SK-N-SH treated with all-trans-retinoic acid at 6 μM for 48 hours (cell line): ENCODE measurements around the gene FARP1.

Source experiments
- ATAC-seq: fragments of 200-7000 bp; cut with Tn5 transposase; 3 replicates; pipeline ENCODE4 v1.9.1; 2020; ENCODE audit warnings: mild to moderate bottlenecking, moderate library complexity
- ARNTL ChIP-seq: fragments of 450-650 bp; formaldehyde crosslinking; IDR thresholded peaks from 2 replicates; pipeline ENCODE4 v1.5.0; 2020; ENCODE audit warnings: low read depth, mild to moderate bottlenecking, moderate library complexity, borderline replicate concordance
- CREB5 ChIP-seq: fragments of 250-450 bp; sonication (Bioruptor Pico); IDR thresholded peaks from 2 replicates; pipeline ENCODE4 v1.5.1; 2020; ENCODE audit warnings: low read depth, mild to moderate bottlenecking, moderate library complexity
- CSDC2 ChIP-seq: fragments of 250-450 bp; sonication (Bioruptor Pico); IDR thresholded peaks from 2 replicates; pipeline ENCODE4 v1.5.0; 2020; ENCODE audit warnings: mild to moderate bottlenecking, moderate library complexity
- CSRNP3 ChIP-seq: fragments of 250-450 bp; sonication (Bioruptor Pico); IDR thresholded peaks from 2 replicates; pipeline ENCODE4 v1.5.1; 2021; ENCODE audit warnings: mild to moderate bottlenecking, moderate library complexity
- ESRRG ChIP-seq: fragments of 250-450 bp; sonication (Bioruptor Pico); IDR thresholded peaks from 2 replicates; pipeline ENCODE4 v1.6.1; 2021; ENCODE audit warnings: mild to moderate bottlenecking
- GLIS3 ChIP-seq: fragments of 250-450 bp; sonication (Bioruptor Pico); IDR thresholded peaks from 2 replicates; pipeline ENCODE4 v1.5.0; 2020; ENCODE audit warnings: mild to moderate bottlenecking, moderate library complexity
- ISL1 ChIP-seq: fragments of 250-450 bp; sonication (Bioruptor Pico); IDR thresholded peaks from 2 replicates; pipeline ENCODE4 v2.1.2; 2022; ENCODE audit warnings: mild to moderate bottlenecking, moderate library complexity
- PATZ1 ChIP-seq: fragments of 250-450 bp; sonication (Bioruptor Pico); IDR thresholded peaks from 2 replicates; pipeline ENCODE4 v1.8.0; 2020; ENCODE audit warnings: mild to moderate bottlenecking, moderate library complexity, borderline replicate concordance
- POU6F1 ChIP-seq: fragments of 250-450 bp; sonication (Bioruptor Pico); IDR thresholded peaks from 2 replicates; pipeline ENCODE4 v1.8.0; 2021; ENCODE audit warnings: low read depth, mild to moderate bottlenecking, moderate library complexity, borderline replicate concordance
- PPARA ChIP-seq: fragments of 250-450 bp; sonication (Bioruptor Pico); IDR thresholded peaks from 2 replicates; pipeline ENCODE4 v1.5.0; 2020; ENCODE audit warnings: mild to moderate bottlenecking, borderline replicate concordance
- RARB ChIP-seq: fragments of 250-450 bp; sonication (Bioruptor Pico); IDR thresholded peaks from 2 replicates; pipeline ENCODE4 v1.8.0; 2021; ENCODE audit warnings: mild to moderate bottlenecking, moderate library complexity
- SNAI2 ChIP-seq: fragments of 250-450 bp; sonication (Bioruptor Pico); IDR thresholded peaks from 2 replicates; pipeline ENCODE4 v1.5.0; 2020; ENCODE audit warnings: mild to moderate bottlenecking, moderate library complexity
- TCF4 ChIP-seq: fragments of 250-450 bp; sonication (Bioruptor Pico); IDR thresholded peaks from 2 replicates; pipeline ENCODE4 v1.8.0; 2021; ENCODE audit warnings: mild to moderate bottlenecking, moderate library complexity, borderline replicate concordance
- TSHZ2 ChIP-seq: fragments of 250-450 bp; sonication (Bioruptor Pico); IDR thresholded peaks from 2 replicates; pipeline ENCODE4 v1.5.0; 2020; ENCODE audit warnings: mild to moderate bottlenecking, moderate library complexity
- ZC3H10 ChIP-seq: fragments of 250-450 bp; sonication (Bioruptor Pico); IDR thresholded peaks from 2 replicates; pipeline ENCODE4 v1.5.1; 2021; ENCODE audit warnings: mild to moderate bottlenecking, moderate library complexity
- ZFP3 ChIP-seq: fragments of 250-450 bp; sonication (Bioruptor Pico); IDR thresholded peaks from 2 replicates; pipeline ENCODE4 v1.5.0; 2020; ENCODE audit warnings: mild to moderate bottlenecking, moderate library complexity
- ZFP30 ChIP-seq: fragments of 450-650 bp; formaldehyde crosslinking; IDR thresholded peaks from 2 replicates; pipeline ENCODE4 v1.5.0; 2022; ENCODE audit warnings: mild to moderate bottlenecking, moderate library complexity
- ZNF565 ChIP-seq: fragments of 450-650 bp; formaldehyde crosslinking; conservative IDR thresholded peaks from 2 replicates; pipeline ENCODE4 v1.5.0; 2020; ENCODE audit warnings: low read depth, mild to moderate bottlenecking, moderate library complexity
- ZNF70 ChIP-seq: fragments of 450-650 bp; formaldehyde crosslinking; IDR thresholded peaks from 2 replicates; pipeline ENCODE4 v1.5.0; 2020; ENCODE audit warnings: mild to moderate bottlenecking, moderate library complexity

Gene FARP1

GRCh38 chr13:98195054-98195791, 52.3 kb downstream of the FARP1 start:
- ATAC-seq: no peak
- TF ChIP-seq ISL1 (CRISPR knock-in tag) (no peak), CSRNP3 (no peak), ZFP3 (CRISPR knock-in tag) (no peak), CSDC2 (CRISPR knock-in tag) (no peak), ZFP30 (CRISPR knock-in tag) (no peak), ZNF70 (CRISPR knock-in tag) (no peak), ARNTL (CRISPR knock-in tag) (no peak), PPARA (CRISPR knock-in tag) (no peak), RARB (CRISPR knock-in tag) (no peak), PATZ1 (CRISPR knock-in tag) (no peak), ZNF565 (no peak), ESRRG (CRISPR knock-in tag) (no peak), CREB5 (CRISPR knock-in tag) (no peak), GLIS3 (CRISPR knock-in tag) (no peak)

- TF ChIP-seq RARB (CRISPR knock-in tag) (no peak), GLIS3 (CRISPR knock-in tag) (no peak), CSRNP3 (no peak), POU6F1 (CRISPR knock-in tag) (no peak), ISL1 (CRISPR knock-in tag) (no peak), ZNF565 (no peak), ZFP30 (CRISPR knock-in tag) (no peak), TSHZ2 (CRISPR knock-in tag) (no peak)
- no peak for ATAC-seq
Observed at GRCh38 chr13:98198683-98199082, 55.8 kb downstream of the FARP1 start.

GRCh38 chr13:98199480-98199879, 56.6 kb downstream of the FARP1 start:
- TF ChIP-seq TCF4 (CRISPR knock-in tag): no peak
- TF ChIP-seq SNAI2: no peak
- no peak for TF ChIP-seq POU6F1 (CRISPR knock-in tag)
- no peak for TF ChIP-seq ZC3H10
- no peak for TF ChIP-seq RARB (CRISPR knock-in tag)

More at GRCh38 chr13:98199480-98199879, 56.6 kb downstream of the FARP1 start:
- ATAC-seq: no peak
